SK-N-SH treated with all-trans-retinoic acid at 6 μM for 48 hours (cell line): ENCODE data around the gene ZBTB9.

ENCODE experiments used
- ATAC-seq: fragments of 200-7000 bp; cut with Tn5 transposase; 3 replicates; pipeline ENCODE4 v1.9.1; 2020; ENCODE audit warnings: mild to moderate bottlenecking, moderate library complexity
- ARNTL ChIP-seq: fragments of 450-650 bp; formaldehyde crosslinking; IDR thresholded peaks from 2 replicates; pipeline ENCODE4 v1.5.0; 2020; ENCODE audit warnings: low read depth, mild to moderate bottlenecking, moderate library complexity, borderline replicate concordance
- BACH2 ChIP-seq: fragments of 250-450 bp; sonication (Bioruptor Pico); IDR thresholded peaks from 2 replicates; pipeline ENCODE4 v1.9.0; 2021; ENCODE audit warnings: mild to moderate bottlenecking, borderline replicate concordance
- CSDC2 ChIP-seq: fragments of 250-450 bp; sonication (Bioruptor Pico); IDR thresholded peaks from 2 replicates; pipeline ENCODE4 v1.5.0; 2020; ENCODE audit warnings: mild to moderate bottlenecking, moderate library complexity
- ESRRG ChIP-seq: fragments of 250-450 bp; sonication (Bioruptor Pico); IDR thresholded peaks from 2 replicates; pipeline ENCODE4 v1.6.1; 2021; ENCODE audit warnings: mild to moderate bottlenecking
- GLIS3 ChIP-seq: fragments of 250-450 bp; sonication (Bioruptor Pico); IDR thresholded peaks from 2 replicates; pipeline ENCODE4 v1.5.0; 2020; ENCODE audit warnings: mild to moderate bottlenecking, moderate library complexity
- ISL1 ChIP-seq: fragments of 250-450 bp; sonication (Bioruptor Pico); IDR thresholded peaks from 2 replicates; pipeline ENCODE4 v2.1.2; 2022; ENCODE audit warnings: mild to moderate bottlenecking, moderate library complexity
- OSR1 ChIP-seq: fragments of 250-450 bp; sonication (Bioruptor Pico); IDR thresholded peaks from 2 replicates; pipeline ENCODE4 v1.8.0; 2022; ENCODE audit warnings: moderate library complexity, mild to moderate bottlenecking, inconsistent platforms
- PPARA ChIP-seq: fragments of 250-450 bp; sonication (Bioruptor Pico); IDR thresholded peaks from 2 replicates; pipeline ENCODE4 v1.5.0; 2020; ENCODE audit warnings: mild to moderate bottlenecking, borderline replicate concordance
- RARB ChIP-seq: fragments of 250-450 bp; sonication (Bioruptor Pico); IDR thresholded peaks from 2 replicates; pipeline ENCODE4 v1.8.0; 2021; ENCODE audit warnings: mild to moderate bottlenecking, moderate library complexity
- SNAI2 ChIP-seq: fragments of 250-450 bp; sonication (Bioruptor Pico); IDR thresholded peaks from 2 replicates; pipeline ENCODE4 v1.5.0; 2020; ENCODE audit warnings: mild to moderate bottlenecking, moderate library complexity
- TCF4 ChIP-seq: fragments of 250-450 bp; sonication (Bioruptor Pico); IDR thresholded peaks from 2 replicates; pipeline ENCODE4 v1.8.0; 2021; ENCODE audit warnings: mild to moderate bottlenecking, moderate library complexity, borderline replicate concordance
- TOX ChIP-seq: fragments of 250-450 bp; sonication (Bioruptor Pico); IDR thresholded peaks from 2 replicates; pipeline ENCODE4 v1.8.0; 2021; ENCODE audit warnings: mild to moderate bottlenecking, moderate library complexity, borderline replicate concordance
- ZC3H10 ChIP-seq: fragments of 250-450 bp; sonication (Bioruptor Pico); IDR thresholded peaks from 2 replicates; pipeline ENCODE4 v1.5.1; 2021; ENCODE audit warnings: mild to moderate bottlenecking, moderate library complexity
- ZFP3 ChIP-seq: fragments of 250-450 bp; sonication (Bioruptor Pico); IDR thresholded peaks from 2 replicates; pipeline ENCODE4 v1.5.0; 2020; ENCODE audit warnings: mild to moderate bottlenecking, moderate library complexity
- ZFP30 ChIP-seq: fragments of 450-650 bp; formaldehyde crosslinking; IDR thresholded peaks from 2 replicates; pipeline ENCODE4 v1.5.0; 2022; ENCODE audit warnings: mild to moderate bottlenecking, moderate library complexity
- ZNF565 ChIP-seq: fragments of 450-650 bp; formaldehyde crosslinking; conservative IDR thresholded peaks from 2 replicates; pipeline ENCODE4 v1.5.0; 2020; ENCODE audit warnings: low read depth, mild to moderate bottlenecking, moderate library complexity
- ZNF70 ChIP-seq: fragments of 450-650 bp; formaldehyde crosslinking; IDR thresholded peaks from 2 replicates; pipeline ENCODE4 v1.5.0; 2020; ENCODE audit warnings: mild to moderate bottlenecking, moderate library complexity
- ZNF8 ChIP-seq: fragments of 450-650 bp; formaldehyde crosslinking; IDR thresholded peaks from 2 replicates; pipeline ENCODE4 v1.5.0; 2020; ENCODE audit warnings: mild to moderate bottlenecking, moderate library complexity
- TF ChIP-seq, protein P1 (sequence below): fragments of 250-450 bp; sonication (Bioruptor Pico); IDR thresholded peaks from 2 replicates; pipeline ENCODE4 v1.5.0; 2020; ENCODE audit warnings: mild to moderate bottlenecking, moderate library complexity
- TF ChIP-seq, protein P2 (sequence below): fragments of 250-450 bp; sonication (Bioruptor Pico); IDR thresholded peaks from 2 replicates; pipeline ENCODE4 v1.8.0; 2021; ENCODE audit warnings: low read depth, mild to moderate bottlenecking, moderate library complexity, borderline replicate concordance
- TF ChIP-seq, protein P3 (sequence below): fragments of 250-450 bp; sonication (Bioruptor Pico); IDR thresholded peaks from 2 replicates; pipeline ENCODE4 v1.5.1; 2021; ENCODE audit warnings: mild to moderate bottlenecking, moderate library complexity
- TF ChIP-seq, protein P4 (sequence below): fragments of 250-450 bp; sonication (Bioruptor Pico); IDR thresholded peaks from 2 replicates; pipeline ENCODE4 v1.8.0; 2020; ENCODE audit warnings: mild to moderate bottlenecking, moderate library complexity, borderline replicate concordance

ZBTB9 gene

DNA sequence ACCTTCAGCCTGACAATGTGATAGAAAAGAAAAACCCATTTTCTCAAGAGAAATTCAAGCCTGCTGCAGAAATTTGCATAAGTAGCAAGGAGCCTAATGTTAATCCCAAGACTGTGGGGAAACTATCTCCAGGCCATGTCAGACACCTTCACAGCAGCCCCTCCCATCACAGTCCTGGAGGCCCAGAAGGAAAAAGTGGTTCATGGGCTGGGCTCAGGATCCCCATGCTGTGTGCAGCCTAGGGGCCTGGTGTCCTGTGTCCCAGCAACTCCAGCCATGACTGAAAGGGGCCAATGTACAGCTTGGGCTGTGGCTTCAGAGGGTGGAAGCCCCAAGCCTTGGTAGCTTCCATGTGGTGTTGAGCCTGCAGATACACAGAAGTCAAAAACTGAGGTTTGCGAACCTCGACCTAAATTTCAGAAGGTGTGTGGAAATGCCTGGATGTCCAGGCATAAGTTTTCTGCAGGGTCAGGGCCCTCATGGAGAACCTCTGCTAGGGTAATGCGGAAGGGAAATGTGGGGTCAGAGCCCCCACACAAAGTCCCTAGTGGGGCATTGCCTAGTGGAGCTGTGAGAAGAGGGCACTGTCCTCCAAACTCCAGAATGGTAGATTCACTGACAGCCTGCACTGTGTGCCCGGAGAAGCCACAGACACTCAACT is 11.8 kb downstream of the ZBTB9 start:
- no peak for TF ChIP-seq SNAI2 (CRISPR knock-in tag)
- TF ChIP-seq GLIS3 (CRISPR knock-in tag) = no peak
- no peak for TF ChIP-seq BACH2
- no peak for TF ChIP-seq ZNF70 (CRISPR knock-in tag)
- TF ChIP-seq TCF4 (CRISPR knock-in tag) = no peak
- TF ChIP-seq ZFP30 (CRISPR knock-in tag) = no peak
- TF ChIP-seq ISL1 = no peak
- no peak for TF ChIP-seq ZC3H10 (CRISPR knock-in tag)
- no peak for TF ChIP-seq ESRRG
- ATAC-seq = no peak

DNA sequence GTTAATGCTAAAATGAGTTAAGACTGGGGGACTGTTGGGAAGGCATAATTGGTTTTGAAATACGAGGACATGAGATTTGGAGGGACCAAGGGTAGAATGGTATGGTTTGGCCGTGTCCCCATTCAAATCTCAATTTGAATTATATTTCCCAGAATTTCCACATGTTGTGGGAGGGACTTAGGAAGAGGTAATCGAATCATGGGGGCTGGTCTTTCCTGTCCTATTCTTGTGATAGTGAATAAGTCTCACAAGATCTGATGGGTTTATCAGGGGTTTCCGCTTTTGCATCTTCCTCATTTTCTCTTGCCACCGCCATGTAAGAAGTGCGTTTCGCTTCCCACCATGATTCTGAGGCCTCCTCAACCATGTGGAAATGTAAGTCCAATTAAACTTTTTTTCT is 12.7 kb downstream of the ZBTB9 start:
- TF ChIP-seq ESRRG (no peak), BACH2 (no peak)
- TF ChIP-seq, protein P1, sequence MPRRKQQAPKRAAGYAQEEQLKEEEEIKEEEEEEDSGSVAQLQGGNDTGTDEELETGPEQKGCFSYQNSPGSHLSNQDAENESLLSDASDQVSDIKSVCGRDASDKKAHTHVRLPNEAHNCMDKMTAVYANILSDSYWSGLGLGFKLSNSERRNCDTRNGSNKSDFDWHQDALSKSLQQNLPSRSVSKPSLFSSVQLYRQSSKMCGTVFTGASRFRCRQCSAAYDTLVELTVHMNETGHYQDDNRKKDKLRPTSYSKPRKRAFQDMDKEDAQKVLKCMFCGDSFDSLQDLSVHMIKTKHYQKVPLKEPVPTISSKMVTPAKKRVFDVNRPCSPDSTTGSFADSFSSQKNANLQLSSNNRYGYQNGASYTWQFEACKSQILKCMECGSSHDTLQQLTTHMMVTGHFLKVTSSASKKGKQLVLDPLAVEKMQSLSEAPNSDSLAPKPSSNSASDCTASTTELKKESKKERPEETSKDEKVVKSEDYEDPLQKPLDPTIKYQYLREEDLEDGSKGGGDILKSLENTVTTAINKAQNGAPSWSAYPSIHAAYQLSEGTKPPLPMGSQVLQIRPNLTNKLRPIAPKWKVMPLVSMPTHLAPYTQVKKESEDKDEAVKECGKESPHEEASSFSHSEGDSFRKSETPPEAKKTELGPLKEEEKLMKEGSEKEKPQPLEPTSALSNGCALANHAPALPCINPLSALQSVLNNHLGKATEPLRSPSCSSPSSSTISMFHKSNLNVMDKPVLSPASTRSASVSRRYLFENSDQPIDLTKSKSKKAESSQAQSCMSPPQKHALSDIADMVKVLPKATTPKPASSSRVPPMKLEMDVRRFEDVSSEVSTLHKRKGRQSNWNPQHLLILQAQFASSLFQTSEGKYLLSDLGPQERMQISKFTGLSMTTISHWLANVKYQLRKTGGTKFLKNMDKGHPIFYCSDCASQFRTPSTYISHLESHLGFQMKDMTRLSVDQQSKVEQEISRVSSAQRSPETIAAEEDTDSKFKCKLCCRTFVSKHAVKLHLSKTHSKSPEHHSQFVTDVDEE (CRISPR knock-in tag) = no peak
- ATAC-seq = no peak

DNA sequence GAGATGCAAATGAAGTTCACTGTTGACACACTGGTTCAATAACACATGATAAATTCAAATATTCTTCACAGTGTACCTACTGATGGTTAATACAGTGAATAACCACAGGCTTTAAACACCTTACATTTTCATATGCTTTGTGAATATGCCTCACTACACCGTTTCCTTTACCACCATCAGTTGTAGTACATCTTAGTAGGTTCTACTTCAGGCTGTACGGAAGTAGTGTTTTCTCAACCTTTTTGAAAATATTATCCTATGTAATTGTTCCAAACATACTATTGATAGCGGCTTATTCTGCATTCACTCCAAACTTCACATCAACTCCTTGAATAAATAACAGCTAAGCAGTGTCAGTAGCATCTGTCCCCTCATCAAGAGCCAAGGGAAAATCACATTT is 15.3 kb downstream of the ZBTB9 start:
- TF ChIP-seq, protein P2, sequence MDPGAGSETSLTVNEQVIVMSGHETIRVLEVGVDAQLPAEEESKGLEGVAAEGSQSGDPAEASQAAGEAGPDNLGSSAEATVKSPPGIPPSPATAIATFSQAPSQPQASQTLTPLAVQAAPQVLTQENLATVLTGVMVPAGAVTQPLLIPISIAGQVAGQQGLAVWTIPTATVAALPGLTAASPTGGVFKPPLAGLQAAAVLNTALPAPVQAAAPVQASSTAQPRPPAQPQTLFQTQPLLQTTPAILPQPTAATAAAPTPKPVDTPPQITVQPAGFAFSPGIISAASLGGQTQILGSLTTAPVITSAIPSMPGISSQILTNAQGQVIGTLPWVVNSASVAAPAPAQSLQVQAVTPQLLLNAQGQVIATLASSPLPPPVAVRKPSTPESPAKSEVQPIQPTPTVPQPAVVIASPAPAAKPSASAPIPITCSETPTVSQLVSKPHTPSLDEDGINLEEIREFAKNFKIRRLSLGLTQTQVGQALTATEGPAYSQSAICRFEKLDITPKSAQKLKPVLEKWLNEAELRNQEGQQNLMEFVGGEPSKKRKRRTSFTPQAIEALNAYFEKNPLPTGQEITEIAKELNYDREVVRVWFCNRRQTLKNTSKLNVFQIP (CRISPR knock-in tag) = no peak
- TF ChIP-seq ZNF8 (CRISPR knock-in tag) (no peak), RARB (CRISPR knock-in tag) (no peak), ZC3H10 (CRISPR knock-in tag) (no peak), OSR1 (CRISPR knock-in tag) (no peak), ZNF565 (no peak), CSDC2 (CRISPR knock-in tag) (no peak), ARNTL (CRISPR knock-in tag) (no peak), PPARA (no peak), TOX (CRISPR knock-in tag) (no peak), SNAI2 (CRISPR knock-in tag) (no peak)
- TF ChIP-seq, protein P3, sequence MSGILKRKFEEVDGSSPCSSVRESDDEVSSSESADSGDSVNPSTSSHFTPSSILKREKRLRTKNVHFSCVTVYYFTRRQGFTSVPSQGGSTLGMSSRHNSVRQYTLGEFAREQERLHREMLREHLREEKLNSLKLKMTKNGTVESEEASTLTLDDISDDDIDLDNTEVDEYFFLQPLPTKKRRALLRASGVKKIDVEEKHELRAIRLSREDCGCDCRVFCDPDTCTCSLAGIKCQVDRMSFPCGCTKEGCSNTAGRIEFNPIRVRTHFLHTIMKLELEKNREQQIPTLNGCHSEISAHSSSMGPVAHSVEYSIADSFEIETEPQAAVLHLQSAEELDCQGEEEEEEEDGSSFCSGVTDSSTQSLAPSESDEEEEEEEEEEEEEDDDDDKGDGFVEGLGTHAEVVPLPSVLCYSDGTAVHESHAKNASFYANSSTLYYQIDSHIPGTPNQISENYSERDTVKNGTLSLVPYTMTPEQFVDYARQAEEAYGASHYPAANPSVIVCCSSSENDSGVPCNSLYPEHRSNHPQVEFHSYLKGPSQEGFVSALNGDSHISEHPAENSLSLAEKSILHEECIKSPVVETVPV (CRISPR knock-in tag) = no peak
- TF ChIP-seq, protein P4, sequence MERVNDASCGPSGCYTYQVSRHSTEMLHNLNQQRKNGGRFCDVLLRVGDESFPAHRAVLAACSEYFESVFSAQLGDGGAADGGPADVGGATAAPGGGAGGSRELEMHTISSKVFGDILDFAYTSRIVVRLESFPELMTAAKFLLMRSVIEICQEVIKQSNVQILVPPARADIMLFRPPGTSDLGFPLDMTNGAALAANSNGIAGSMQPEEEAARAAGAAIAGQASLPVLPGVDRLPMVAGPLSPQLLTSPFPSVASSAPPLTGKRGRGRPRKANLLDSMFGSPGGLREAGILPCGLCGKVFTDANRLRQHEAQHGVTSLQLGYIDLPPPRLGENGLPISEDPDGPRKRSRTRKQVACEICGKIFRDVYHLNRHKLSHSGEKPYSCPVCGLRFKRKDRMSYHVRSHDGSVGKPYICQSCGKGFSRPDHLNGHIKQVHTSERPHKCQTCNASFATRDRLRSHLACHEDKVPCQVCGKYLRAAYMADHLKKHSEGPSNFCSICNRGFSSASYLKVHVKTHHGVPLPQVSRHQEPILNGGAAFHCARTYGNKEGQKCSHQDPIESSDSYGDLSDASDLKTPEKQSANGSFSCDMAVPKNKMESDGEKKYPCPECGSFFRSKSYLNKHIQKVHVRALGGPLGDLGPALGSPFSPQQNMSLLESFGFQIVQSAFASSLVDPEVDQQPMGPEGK = no peak

DNA sequence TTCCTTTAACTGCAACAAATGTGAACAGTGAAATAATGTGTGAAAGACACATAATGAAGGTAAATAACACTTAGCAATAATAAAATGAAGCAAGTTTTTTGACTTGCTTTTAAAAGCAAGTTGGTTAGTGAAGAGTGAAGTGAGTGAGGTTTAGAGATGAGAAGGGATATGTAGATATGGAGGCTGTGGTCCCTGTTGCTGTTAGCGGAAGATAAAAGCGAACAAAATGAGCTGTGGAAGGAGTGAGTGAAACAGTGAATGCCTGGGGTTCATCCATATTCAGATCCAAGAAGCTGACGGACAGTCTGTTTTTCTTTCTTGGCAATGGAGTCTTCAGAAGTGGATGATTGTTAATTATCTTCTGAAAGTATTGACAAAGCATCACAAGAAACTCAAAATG is 23.5 kb downstream of the ZBTB9 start:
- ATAC-seq = no peak
- TF ChIP-seq SNAI2 (CRISPR knock-in tag) = no peak
- TF ChIP-seq ISL1 = no peak
- no peak for TF ChIP-seq ZFP3
- no peak for TF ChIP-seq TCF4 (CRISPR knock-in tag)
- no peak for TF ChIP-seq RARB (CRISPR knock-in tag)
- no peak for TF ChIP-seq PPARA
- no peak for TF ChIP-seq ESRRG
- TF ChIP-seq, protein P1 (CRISPR knock-in tag) = no peak
- TF ChIP-seq TOX (CRISPR knock-in tag) = no peak
- TF ChIP-seq ZNF70 (CRISPR knock-in tag) = no peak
- TF ChIP-seq, protein P2 (CRISPR knock-in tag) = no peak
- TF ChIP-seq ZNF565 = no peak
- no peak for TF ChIP-seq ARNTL (CRISPR knock-in tag)
- no peak for TF ChIP-seq ZFP30 (CRISPR knock-in tag)

More for the DNA sequence above, 15.3 kb downstream of the ZBTB9 start:
- ATAC-seq = no peak
